Stomach smooth muscle (tissue), 2 donors: ENCODE measurements around the gene CDH4.

Experiments
- H3K27ac ChIP-seq: one replicate; pipeline ENCODE4 v1.7.0; 2013; ENCODE audit warnings: mild to moderate bottlenecking, low read length, inconsistent platforms
- H3K27me3 ChIP-seq, 2 donors: one replicate each; pipeline ENCODE4 v1.7.0; 2013; ENCODE audit warnings: low read length in 2 of 2; ENCODE audit not compliant: insufficient read depth in 2 of 2, control insufficient read depth in 1 of 2
- H3K36me3 ChIP-seq, 2 donors: one replicate each; pipeline ENCODE4 v1.7.0; 2013; ENCODE audit warnings: low read length in 2 of 2; ENCODE audit not compliant: control insufficient read depth in 2 of 2, insufficient read depth in 2 of 2
- H3K4me1 ChIP-seq: one replicate; pipeline ENCODE4 v1.7.0; 2013; ENCODE audit warnings: low read length; ENCODE audit not compliant: control insufficient read depth, insufficient read depth
- H3K4me3 ChIP-seq, 2 donors: one replicate each; pipeline ENCODE4 v1.7.0; 2013; ENCODE audit warnings: low read length in 2 of 2
- H3K9ac ChIP-seq, 2 donors: one replicate each; pipeline ENCODE4 v1.7.0; 2013; ENCODE audit warnings: low read length in 2 of 2, mild to moderate bottlenecking in 1 of 2
- H3K9me3 ChIP-seq, 2 donors: one replicate each; pipeline ENCODE4 v1.7.0; 2013; ENCODE audit warnings: low read length in 2 of 2; ENCODE audit not compliant: control insufficient read depth in 2 of 2
- donor health status: healthy.
- donor health status: Pancreatic carcinoma.

The CDH4 gene

GRCh38 chr20:61682114-61682995 lies 430.3 kb downstream of the CDH4 start:
- peaks cover 2% of the 10 kb centered on the region for H3K4me1 ChIP-seq
- H3K9me3 ChIP-seq, result no peaks in the 10 kb centered on the region
- H3K36me3 ChIP-seq, result no peaks in the 10 kb centered on the region
- peaks cover 11% of the 10 kb centered on the region in 2 donors for H3K27me3 ChIP-seq
- no peak overlapping the region for H3K9ac ChIP-seq
- no peak overlapping the region for H3K4me3 ChIP-seq
- H3K27ac ChIP-seq, result no peak overlapping the region

GRCh38 chr20:61682996-61683681 lies 431.1 kb downstream of the CDH4 start:
- peaks cover 14 to 15% of the 10 kb centered on the region in 2 donors for H3K27me3 ChIP-seq
- H3K9me3 ChIP-seq, result no peaks in the 10 kb centered on the region
- peaks cover 2% of the 10 kb centered on the region for H3K4me1 ChIP-seq
- H3K4me3 ChIP-seq, result no peak overlapping the region
- no peaks in the 10 kb centered on the region for H3K36me3 ChIP-seq
- no peak overlapping the region for H3K9ac ChIP-seq
- no peak overlapping the region for H3K27ac ChIP-seq

- H3K9me3 ChIP-seq, result no peaks in the 10 kb centered on the region
- no peaks in the 10 kb centered on the region for H3K36me3 ChIP-seq
- no peak overlapping the region for H3K9ac ChIP-seq
- H3K27ac ChIP-seq, result no peak overlapping the region
- no peak overlapping the region for H3K4me3 ChIP-seq
- peaks cover 18 to 19% of the 10 kb centered on the region in 2 donors for H3K27me3 ChIP-seq
- peaks cover 2% of the 10 kb centered on the region for H3K4me1 ChIP-seq
These were observed 431.7 kb downstream of the CDH4 start for GRCh38 chr20:61683721-61684120.

DNA sequence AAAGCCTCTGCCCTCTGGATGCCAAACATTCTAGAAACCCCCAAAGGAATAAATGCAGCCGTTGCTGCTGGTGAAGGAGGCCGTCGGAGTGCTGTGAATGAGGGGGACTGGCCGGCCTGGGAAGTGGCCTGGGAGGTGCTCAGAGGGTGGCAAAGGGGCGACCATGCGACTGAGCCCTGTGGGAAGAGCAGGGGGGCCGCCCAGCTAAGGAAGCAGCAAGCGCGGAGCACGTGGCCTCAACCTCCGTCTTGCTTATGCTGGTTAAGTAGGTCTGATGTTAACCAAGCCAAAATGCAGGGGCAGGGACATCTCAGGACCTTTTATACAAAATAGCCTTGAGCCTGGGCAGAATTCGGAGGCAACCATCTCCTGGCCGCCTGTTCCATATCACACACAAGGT lies 432.1 kb downstream of the CDH4 start:
- no peak overlapping the region for H3K9ac ChIP-seq
- no peak overlapping the region for H3K27ac ChIP-seq
- H3K4me1 ChIP-seq, result peaks cover 2% of the 10 kb centered on the region
- H3K9me3 ChIP-seq, result no peaks in the 10 kb centered on the region
- no peaks in the 10 kb centered on the region for H3K36me3 ChIP-seq
- no peak overlapping the region for H3K4me3 ChIP-seq
- peaks cover 19 to 20% of the 10 kb centered on the region in 2 donors for H3K27me3 ChIP-seq

DNA sequence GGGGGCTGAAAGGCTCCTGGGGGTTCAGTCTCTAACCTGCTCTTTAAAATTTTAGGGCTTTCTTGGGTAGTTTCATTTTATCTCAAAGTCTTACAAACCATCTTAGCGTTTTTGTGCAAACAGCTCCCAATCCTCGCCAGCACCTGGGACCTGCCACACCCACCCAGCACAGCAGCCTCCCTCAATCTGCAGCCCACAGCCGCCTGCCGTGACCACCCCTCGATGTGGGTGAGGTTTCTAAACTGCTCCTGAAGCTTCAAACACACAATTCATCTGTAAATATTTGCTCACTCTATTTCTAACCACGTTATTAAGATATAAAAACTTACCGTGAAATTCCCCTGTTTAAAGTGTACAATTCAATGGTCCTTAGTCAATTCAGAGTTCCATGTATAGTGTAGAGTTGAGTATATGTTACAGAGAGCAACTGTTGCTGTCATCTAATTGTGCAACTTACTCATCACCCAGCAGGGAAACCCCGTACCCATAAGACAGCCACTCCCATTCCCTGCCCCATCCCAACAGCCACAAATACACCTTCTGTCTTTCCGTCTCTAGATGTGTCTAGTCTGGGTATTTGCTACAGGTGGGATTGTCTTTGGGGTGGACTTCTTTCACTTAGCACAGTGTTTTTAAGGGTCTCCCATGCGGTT lies 432.6 kb downstream of the CDH4 start:
- no peak overlapping the region for H3K4me3 ChIP-seq
- H3K9ac ChIP-seq, result no peak overlapping the region
- H3K36me3 ChIP-seq, result no peaks in the 10 kb centered on the region
- no peak overlapping the region for H3K27ac ChIP-seq
- peaks cover 2% of the 10 kb centered on the region for H3K4me1 ChIP-seq
- peaks cover 19 to 20% of the 10 kb centered on the region in 2 donors for H3K27me3 ChIP-seq
- no peaks in the 10 kb centered on the region for H3K9me3 ChIP-seq

DNA sequence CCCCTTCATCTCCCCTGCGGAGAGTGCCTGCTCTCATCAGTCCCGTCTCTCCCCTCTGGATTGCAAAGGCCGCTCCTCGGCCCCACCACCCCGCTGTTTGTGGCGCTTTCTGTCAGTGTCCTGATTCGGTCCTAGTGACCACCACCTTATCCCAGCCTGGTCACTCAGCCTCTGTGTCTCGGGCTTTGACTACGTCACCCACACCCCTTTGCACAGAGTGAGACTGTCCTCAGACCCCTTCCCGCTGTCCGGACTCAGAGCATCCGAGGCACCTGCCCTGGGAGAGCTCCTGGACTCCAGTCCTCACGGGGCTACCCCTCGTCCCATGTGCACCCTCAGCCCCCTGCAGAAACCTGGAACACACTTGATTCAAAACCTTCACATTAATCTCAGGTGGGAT lies 433.4 kb downstream of the CDH4 start:
- H3K27ac ChIP-seq, result no peak overlapping the region
- H3K4me3 ChIP-seq, result no peak overlapping the region
- H3K9ac ChIP-seq, result no peak overlapping the region
- H3K4me1 ChIP-seq, result peaks cover 2% of the 10 kb centered on the region
- H3K36me3 ChIP-seq, result no peaks in the 10 kb centered on the region
- H3K27me3 ChIP-seq, result peaks cover 19 to 21% of the 10 kb centered on the region in 2 donors
- H3K9me3 ChIP-seq, result no peaks in the 10 kb centered on the region

- H3K4me3 ChIP-seq, result no peak overlapping the region
- no peaks in the 10 kb centered on the region for H3K9me3 ChIP-seq
- no peak overlapping the region for H3K27ac ChIP-seq
- no peaks in the 10 kb centered on the region for H3K4me1 ChIP-seq
- peaks cover 19 to 22% of the 10 kb centered on the region in 2 donors for H3K27me3 ChIP-seq
- no peaks in the 10 kb centered on the region for H3K36me3 ChIP-seq
- no peak overlapping the region for H3K9ac ChIP-seq
These were observed 434.2 kb downstream of the CDH4 start for GRCh38 chr20:61686051-61686936.

- H3K9ac ChIP-seq, result no peak overlapping the region
- H3K4me1 ChIP-seq, result no peaks in the 10 kb centered on the region
- H3K27ac ChIP-seq, result no peak overlapping the region
- no peaks in the 10 kb centered on the region for H3K9me3 ChIP-seq
- no peak overlapping the region for H3K4me3 ChIP-seq
- H3K27me3 ChIP-seq, result peaks cover 19 to 21% of the 10 kb centered on the region in 2 donors
- no peaks in the 10 kb centered on the region for H3K36me3 ChIP-seq
These were observed 436.4 kb downstream of the CDH4 start for GRCh38 chr20:61688411-61688810.

DNA sequence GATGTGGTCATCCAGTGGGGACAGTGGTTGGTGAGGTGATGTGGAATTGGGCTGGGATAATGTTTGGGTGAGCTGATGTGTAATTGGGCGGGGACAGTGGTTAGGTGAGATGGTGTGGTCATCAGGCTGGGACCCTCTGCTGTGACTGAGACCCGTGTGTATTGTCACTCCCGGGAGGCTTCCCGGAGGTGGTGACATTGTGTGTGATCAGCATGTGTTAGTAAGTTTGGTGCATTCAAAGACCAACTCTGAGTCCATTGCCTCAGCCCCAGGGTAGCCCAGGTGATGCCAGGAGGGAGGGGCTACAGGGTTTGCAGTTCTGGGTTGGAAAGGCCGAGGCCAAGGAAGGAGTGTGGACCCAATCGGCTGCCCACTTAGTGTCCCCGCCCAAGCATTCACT lies 438.1 kb downstream of the CDH4 start:
- Histone ChIP-seq H3K9me3 (no peaks in the 10 kb centered on the region), H3K27me3 (peaks cover 14 to 17% of the 10 kb centered on the region in 2 donors)

More for the DNA sequence above, 438.1 kb downstream of the CDH4 start:
- Histone ChIP-seq H3K9ac (no peak overlapping the region), H3K4me1 (no peaks in the 10 kb centered on the region), H3K27ac (no peak overlapping the region), H3K4me3 (no peak overlapping the region), H3K36me3 (no peaks in the 10 kb centered on the region)
